Adipose tissue (tissue), 3 donors: Measurements from ENCODE around the gene LAPTM5. TPM values are rescaled to one million over a fixed set of nuclear protein-coding genes. Genes with fewer than 3 reads are reported as not detected.
"Not testable (repeated sequence)": the region's sequence is repeated elsewhere in the genome, so short reads cannot be mapped to it uniquely, and the experiment has no call there.

Experiments
- H3K27ac ChIP-seq: one replicate; pipeline ENCODE4 v1.5.1; 2013; ENCODE audit warnings: low read depth, low read length
- WGBS, 3 donors: extraction: QIAGEN DNeasy Blood & Tissue Kit; methylation state at CpG; one replicate each; pipeline ENCODE4 v1.1.7; 2013; 5-methylcytosine and 5-hydroxymethylcytosine counted together
- polyA plus RNA-seq, 3 donors: library from polyadenylated mRNA; stranded (reverse); fragments of 200-250 nt; gene quantifications; one replicate each; pipeline ENCODE4 v1.2.3, GENCODE V29; 2013
- donor health status: healthy with polysubstance abuse.
- donor health status: Bipolar disorder and iron deficiency.
- donor health status: healthy.

LAPTM5 gene, protein sequence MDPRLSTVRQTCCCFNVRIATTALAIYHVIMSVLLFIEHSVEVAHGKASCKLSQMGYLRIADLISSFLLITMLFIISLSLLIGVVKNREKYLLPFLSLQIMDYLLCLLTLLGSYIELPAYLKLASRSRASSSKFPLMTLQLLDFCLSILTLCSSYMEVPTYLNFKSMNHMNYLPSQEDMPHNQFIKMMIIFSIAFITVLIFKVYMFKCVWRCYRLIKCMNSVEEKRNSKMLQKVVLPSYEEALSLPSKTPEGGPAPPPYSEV
- polyA plus RNA-seq: 100 to 1,000 TPM in 1 of 3 donors, 10 to 100 TPM in 2; 19.5 to 106 (median 62.3) TPM

DNA sequence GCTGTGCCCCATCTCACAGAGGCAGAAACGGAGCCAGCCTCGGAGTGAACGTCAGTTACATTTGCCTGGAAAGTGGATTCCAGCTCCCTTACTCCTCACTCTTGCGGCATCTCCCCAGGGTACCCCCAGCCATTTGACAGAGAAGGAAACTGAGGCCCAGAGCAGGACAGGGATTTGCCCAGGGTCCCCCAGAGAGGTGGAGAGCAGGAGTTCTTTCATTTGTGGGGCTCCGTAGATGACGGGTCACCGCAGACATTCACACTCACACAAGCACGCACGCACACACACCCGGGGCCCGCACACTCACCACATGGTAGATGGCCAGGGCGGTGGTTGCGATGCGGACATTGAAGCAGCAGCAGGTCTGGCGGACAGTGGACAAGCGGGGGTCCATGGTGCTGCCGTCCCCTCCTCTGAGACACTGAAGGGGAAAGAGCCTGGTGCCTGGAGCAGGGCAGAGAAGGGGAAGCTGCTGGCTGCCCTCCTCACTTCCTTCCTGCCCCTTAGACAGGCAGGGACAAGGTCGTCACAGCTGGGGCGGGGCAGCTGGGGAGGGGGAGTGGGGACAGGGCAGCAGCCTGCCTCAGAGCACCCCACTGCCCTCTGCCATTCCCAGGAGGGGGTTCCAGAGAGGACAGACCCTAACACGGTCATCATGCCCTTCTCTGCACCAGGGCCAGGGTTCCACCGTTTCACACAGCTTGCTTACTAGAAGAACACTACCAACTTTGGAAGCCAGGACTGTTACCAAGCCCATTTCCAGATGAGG, at the start of gene LAPTM5:
Gene LAPTM5, minus strand, starts transcription at position 423 of the 769 bp plus-strand sequence. Its CDS starts 29 bp downstream, at position 394.
- 26 to 55% (median 29%) methylated on average over 21 of the region's 21 CpGs for WGBS, 3 donors
- peak within 1 kb of the TSS; percentile 86 for H3K27ac ChIP-seq

DNA sequence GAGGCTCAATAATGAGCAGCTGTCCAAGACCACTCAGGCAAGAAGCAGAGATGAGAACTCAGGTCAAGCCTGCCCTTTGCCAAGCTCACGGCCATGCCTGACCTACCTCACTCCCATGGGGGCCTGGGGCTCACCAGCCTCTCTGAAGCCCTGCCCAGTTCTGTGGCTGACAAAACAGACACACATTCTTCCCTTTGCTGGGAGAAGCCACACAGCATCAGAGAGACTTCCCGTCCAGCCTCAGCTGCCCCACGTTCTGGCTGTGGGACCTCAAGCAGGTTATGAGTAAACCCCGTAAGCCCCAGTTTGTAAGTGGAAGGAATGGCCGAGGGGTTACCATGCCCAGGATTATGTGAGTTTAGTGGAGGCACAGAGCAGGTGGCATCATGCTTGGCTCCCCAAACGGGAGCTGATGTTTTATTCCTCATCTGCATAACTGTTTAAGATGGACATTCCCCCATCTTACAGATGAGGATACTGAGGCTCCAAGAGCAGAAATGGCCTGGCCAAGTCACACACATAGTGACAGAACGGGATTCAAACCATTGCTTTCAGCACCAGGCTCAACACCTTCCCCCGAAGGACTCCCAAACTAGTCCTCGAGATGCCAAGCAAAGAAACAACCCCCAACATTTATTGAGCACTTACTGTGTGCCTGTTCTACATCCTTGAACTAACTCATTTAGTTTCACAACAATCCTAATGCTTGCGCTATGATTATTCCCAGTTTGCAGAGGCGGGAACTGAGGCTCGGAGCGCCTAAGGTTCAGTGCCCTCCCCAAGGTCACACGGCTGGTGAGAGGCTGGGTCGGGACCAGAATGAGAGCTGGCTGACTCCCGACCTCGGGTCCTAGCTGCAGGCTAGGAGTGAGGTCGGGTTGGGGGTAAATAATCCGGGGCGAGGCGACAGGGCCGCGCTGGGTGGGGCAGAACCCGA, 49.1 kb upstream of the LAPTM5 start:
- 59 to 67% (median 64%) methylated on average over 22 to 24 of the region's 24 CpGs for WGBS, 3 donors
- no peak overlapping the region for H3K27ac ChIP-seq

DNA sequence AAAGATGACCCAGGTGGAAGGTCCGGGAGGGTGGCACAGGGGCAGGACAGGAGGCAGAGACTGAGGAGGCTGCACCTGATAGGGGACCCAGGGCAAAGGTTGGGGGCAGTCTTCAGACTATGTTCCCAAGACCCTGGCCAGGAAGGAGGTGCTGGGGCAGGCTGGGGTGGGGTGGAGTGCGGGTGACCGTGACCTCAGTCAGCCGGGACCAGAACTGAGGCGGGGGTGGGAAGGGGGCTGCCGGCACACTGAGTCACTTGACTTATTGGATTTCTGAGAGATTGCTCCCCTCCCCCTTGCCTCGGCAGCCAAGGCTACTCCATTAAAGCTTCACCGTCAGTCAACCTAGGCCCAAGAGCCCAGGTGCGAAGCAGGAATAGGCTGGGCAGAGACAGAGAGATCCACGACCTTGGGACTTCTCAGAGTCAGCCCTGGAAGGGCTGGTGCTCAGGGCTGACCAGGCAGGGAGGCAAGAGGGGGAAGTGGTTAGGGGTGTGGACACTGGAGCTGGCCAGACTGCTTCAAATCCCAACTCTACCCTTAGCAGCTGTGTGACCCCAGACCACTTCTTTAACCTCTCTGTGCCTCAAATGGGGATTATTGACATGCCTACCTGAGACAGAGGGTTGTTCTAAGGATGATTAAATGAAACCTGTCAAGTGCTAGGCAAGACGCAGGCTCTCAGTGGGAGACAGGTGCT, 47.9 kb upstream of the LAPTM5 start:
- WGBS, 3 donors: 50 to 71% (median 57%) methylated on average over 11 of the region's 11 CpGs
- no peak overlapping the region for H3K27ac ChIP-seq

DNA sequence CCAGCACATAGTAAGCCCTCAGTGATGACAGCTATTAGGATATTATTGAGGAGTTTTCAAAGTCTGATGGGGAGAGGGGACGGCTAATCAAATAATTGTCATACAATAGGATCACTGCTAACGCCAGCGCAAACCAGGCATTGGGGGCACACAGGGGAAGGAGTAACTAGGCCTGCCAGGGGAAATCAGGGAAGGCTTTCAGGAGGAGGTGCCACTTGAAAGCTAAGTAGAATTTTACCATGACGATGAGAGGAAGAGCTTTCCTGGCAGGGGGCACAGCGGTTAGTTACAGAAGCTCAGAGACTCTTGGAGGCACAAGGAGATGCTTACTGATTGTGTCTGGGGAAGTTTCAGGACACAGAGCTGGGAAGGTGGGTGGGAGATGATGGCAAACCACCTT, 47.2 kb upstream of the LAPTM5 start:
- H3K27ac ChIP-seq: no peak overlapping the region
- 60 to 83% (median 77%) methylated on average over 5 of the region's 5 CpGs for WGBS, 3 donors

DNA sequence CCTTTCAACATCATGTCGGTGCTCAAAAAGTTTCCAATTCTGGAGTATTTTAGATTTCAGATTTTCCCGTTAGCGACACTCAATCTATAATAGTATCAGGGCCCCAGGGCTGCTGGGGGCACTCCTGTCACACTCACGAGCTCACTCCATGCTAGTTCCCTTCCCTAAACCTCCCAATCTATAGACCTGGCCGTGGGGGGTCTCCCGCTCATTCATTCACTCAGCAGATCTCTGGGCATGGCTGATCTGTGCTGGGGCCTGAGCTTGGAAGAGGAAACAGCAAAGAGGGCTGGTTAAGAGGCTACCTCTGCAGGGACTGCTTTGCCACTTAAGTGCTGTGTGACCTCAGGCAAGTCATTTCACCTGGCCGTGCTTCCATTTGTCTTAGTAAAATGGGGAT, 46.8 kb upstream of the LAPTM5 start:
- WGBS, 3 donors: 89 to 92% (median 91%) methylated on average over 7 of the region's 7 CpGs
- no peak overlapping the region for H3K27ac ChIP-seq

DNA sequence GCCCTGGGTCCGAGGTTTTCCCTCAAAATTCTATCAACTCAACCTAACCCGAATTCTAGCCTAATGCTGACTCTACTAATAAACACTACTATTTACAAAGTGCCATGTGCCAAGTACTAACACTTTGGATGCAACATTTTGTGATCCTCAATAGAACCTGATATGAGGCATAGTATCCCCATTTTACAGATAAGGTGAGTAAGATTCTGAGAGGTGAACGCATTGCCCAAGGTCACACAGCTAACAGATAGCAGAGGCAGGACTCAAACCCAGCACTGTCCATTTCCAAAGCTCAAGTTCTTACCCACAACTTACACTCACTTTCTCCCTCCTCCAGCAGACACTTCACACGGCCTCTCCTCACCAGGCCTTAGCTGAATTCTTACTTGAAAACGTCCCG, 46.0 kb upstream of the LAPTM5 start:
- 82 to 92% (median 87%) methylated on average over 6 of the region's 6 CpGs for WGBS, 3 donors

DNA sequence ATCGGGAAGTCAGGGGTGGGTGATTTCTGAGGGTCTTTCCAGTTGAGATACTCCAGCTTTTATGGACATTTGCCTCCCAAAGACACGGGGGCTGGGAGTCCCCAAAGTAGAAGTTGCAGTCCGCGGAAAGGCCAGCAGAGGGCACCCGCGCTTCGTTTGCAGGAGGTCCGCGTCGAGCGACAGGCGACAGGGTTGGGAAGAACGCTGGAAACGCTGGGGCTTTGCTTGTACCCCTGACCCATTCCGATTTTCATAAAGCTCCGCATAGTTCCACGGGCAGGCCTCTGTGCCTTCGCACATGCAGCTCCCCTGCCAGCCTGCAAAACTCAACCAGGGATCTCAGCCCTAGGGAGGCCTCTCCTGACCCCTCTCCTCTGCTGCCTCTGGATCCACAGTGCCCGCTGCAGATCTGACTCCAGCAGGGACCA, 44.2 kb upstream of the LAPTM5 start:
- 2 to 3% (median 2%) methylated on average over 19 of the region's 19 CpGs for WGBS, 3 donors
- no peak overlapping the region for H3K27ac ChIP-seq

More for the DNA sequence above, 46.0 kb upstream of the LAPTM5 start:
- no peak overlapping the region for H3K27ac ChIP-seq

DNA sequence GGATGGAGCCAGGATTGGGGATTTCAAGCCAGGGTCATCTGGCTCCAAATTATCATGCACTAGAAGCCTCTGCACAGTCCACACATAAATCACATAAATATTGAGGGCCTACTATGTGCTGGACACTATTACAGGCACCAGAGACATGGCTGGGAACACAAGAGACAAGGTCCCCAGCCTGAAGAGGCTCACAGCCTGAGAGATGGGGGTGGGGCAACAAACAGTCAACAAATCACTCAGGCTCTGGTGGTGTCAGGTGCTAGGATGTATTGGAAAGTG, 41.6 kb upstream of the LAPTM5 start:
- H3K27ac ChIP-seq: no peak overlapping the region

DNA sequence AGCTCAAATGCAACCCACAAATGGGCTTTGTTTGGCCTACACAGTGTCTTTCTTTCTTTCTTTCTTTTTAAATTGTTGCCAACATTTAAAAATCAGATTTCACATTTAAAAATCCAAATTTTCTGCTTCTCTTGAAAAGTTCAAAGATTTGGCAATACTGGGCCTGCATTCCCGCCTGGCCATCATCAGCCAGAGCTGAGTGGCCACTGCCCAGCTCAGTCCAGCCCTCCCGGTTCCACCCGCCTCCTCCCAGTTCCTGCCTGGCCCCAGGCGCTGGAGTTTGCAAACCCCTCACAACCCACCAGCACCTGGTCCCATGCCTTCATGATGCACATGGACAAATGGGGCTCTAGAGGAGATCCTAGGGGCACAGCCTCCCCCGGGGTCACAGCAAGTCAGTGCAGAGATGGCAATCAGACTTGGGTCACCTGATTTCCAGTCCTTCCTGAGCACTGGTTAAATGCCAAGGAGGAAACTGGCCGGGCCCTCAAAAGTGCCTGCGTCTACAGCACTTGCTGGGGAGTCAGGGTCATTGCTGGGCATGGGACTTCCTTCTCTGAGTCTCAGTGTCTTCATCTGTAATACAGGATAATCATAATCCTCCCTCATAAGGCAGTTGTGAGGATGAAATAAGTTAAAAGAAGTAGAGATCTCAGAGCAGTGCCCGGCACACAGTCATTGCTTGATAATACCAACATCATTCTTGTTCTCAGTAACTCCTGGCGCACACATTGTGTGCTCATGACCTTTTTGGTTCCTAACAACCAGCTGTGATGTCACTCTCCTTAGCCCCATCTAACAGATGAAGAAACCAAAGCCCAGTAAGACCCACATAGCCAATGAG, 41.0 kb upstream of the LAPTM5 start:
- H3K27ac ChIP-seq: no peak overlapping the region
- 48 to 73% (median 58%) methylated on average over 9 of the region's 9 CpGs for WGBS, 3 donors

DNA sequence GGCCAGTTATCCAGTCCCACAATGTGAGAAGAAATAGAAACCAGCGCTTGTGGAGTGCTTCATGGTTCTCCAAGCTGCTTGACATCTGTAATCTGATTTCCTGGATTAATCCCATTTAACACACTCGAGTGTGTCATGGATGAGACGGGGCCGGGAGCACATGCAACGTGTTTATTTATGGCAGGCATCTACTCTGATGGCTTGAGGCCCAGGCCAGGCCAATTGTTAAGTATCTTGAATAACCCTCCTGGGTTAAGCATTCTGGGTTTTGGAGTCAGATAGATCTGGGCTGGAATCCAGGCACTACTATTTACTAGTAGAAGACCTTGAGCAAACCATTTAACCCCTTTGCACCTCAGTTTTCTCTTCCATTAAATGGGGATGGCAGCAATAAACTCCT, 37.5 kb upstream of the LAPTM5 start:
- no peak overlapping the region for H3K27ac ChIP-seq
- WGBS, 3 donors: 27 to 69% (median 55%) methylated on average over 5 of the region's 5 CpGs

DNA sequence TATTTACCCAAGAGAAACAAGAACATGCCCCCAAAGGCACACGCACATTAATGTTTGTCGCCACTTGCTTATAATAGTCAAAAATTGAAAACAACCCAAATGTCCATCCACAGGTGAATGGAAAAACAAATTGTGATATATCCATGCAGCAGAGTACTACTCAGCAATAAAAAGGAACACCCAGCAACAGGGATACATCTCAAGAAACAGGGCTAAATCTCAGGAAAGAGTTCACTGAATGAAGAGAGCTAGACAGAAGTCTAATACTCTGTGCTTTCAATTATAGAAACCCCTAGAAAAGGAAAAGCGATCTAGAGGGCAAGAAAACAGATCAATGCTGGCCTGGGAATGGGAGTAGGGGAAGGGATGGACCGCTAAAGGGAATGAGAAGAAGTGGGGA, 36.7 kb upstream of the LAPTM5 start:
- no peak overlapping the region for H3K27ac ChIP-seq
- WGBS, 3 donors: 93 to 96% (median 95%) methylated on average over 4 of the region's 4 CpGs

DNA sequence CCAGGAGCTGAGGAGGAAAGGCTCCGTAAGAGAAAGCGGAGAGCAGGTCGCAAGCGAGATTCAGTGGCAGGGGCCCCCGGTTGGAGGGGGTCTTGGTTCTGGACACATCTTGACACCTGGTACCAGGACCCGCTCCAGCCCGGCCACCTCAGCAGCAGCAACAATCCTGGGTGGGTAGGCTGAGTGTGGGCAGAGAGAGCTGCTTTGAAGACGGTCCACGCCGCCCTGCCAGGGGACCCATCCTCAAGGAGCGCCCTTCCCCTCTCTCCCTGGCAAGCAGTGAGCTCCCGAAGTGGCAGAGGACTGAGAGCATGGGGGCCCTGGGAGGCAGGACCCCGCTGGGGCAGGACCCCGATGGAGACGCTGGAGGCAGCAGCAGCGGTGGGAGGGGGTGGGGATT, 35.6 kb upstream of the LAPTM5 start:
- H3K27ac ChIP-seq: no peak overlapping the region
- WGBS, 3 donors: 79 to 88% (median 84%) methylated on average over 16 of the region's 16 CpGs

DNA sequence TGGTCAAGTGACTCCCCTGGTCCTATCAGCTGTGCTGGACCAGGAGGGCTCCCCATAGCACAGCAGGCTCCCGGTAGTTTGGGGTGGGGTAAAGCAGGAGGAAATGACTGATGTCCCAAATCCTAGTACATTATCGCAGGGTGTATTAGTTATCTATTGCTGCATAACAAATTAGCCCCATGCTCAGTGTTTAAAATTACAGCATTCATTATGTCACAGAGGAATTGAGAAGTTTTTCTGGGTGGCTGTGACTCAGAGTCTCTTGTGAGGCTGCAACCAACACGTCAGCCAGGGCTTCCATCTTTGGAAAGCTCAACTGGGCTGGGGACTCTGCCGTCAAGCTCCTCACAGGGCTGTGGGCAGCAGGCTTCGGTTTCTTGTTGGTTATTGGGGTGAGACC, 34.3 kb upstream of the LAPTM5 start:
- 81 to 87% (median 86%) methylated on average over 5 of the region's 5 CpGs for WGBS, 3 donors
- no peak overlapping the region for H3K27ac ChIP-seq

DNA sequence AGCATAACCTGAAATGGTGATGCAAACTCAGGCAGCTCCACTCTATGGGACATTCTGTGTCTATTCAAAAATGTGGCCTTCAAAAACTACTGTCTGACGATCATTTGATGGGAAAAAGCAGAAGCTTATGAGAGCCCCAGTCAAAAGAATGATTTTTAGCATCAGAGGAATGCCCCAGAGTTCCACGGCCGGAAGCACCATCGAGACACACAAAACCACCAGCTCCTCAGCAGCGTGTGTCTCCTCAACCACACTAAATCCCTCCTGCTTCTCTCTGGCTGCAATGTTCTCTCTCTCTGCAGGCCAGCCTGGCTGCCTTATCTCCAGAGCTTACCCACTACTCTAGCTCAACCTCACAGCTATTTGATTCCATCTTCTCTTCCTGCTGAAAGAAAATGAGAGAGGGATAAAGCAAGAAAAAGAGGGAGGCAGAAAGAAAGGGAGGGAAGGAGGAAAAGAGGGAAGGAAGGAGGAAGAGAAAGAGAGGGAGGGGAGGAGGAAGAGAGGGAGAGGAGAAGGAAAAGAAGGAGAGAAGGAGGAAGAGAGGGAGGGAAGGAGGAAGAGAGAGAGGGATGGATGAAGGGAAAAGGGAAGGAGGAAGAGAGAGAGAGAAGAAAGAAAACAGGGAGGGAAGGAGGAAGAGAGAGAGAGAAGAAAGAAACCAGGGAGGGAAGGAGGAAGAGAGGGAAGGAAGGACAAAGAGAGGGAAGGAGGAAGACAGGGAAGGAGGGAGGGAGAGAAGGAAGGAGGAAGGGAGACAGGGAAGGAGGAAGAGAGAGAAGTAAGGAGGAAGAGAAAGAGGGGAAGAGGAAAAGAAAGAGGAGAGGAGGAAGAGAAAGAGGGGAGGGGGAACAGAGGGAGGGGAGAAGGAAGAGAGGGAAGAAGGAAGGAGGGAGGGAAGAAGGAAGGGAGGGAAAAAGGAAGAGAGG, 33.5 kb upstream of the LAPTM5 start:
- WGBS, 3 donors: 49 to 61% (median 57%) methylated on average over 5 of the region's 5 CpGs
- H3K27ac ChIP-seq: no peak overlapping the region

DNA sequence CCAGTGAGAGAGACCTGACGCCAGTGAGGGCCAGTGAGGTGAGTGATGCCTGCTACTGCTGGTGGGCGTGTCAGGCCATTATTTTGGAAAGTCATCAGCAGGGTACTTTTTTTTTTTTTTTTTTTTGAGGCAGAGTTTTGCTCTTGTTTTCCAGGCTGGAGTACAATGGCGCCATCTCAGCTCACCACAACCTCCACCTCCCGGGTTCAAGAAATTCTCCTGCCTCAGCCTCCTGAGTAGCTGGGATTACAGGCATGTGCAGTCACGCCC, 32.6 kb upstream of the LAPTM5 start:
- H3K27ac ChIP-seq: not testable (repeated sequence)
- WGBS, 3 donors: 79 to 94% (median 90%) methylated on average over 5 of the region's 5 CpGs

DNA sequence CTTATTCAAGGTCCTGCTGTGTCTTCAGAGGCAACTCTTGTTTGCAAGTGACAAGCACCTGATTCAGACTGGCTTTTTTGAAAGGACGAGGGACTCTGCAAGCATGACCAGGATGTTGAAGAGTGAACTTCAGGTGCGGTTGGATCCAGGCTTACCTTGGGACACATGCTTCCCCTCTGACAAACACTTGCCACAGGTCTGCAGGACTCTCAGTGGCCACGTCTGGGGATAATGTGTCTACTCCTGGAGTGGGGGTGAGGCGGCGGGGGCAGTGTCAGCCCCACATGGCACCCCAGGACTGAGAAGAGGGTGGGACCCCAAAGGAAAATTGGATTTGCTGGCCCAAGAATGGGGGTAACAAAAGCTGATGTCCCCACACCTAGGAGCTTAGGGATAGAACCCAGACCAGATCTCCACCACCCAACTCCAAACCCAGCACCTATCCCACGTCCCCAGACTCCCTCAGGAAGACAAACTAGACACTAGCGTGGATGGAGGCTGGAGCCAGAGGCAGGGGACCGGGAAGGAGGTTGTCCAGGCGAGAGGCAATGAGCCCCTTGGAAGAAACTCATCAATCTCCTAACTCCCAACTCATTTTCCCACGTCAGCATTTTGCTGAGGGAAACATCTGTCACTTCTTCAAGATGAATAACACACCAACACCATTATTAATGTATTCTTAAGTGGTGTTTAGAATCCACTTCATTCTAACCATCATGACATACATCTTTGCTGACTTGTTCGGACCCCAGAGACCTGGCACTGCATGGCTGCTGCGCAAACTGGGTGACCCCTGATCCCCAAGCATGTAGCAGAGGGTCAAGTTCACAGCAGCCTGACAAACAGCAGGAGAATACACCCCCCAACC, 32.0 kb upstream of the LAPTM5 start:
- H3K27ac ChIP-seq: no peak overlapping the region
- 75 to 84% (median 84%) methylated on average over 12 of the region's 12 CpGs for WGBS, 3 donors
